CD14-positive monocyte (primary cell): ENCODE data around the gene FYTTD1. TPM values are rescaled to one million over a fixed set of nuclear protein-coding genes. Genes with fewer than 3 reads are reported as not detected.

ENCODE experiments used
- DNase-seq, 3 donors: peaks; one replicate each; pipeline ENCODE4 v3.0.0-alpha.2; 2011 to 2022
- H2AFZ ChIP-seq: 2 replicates; pipeline ENCODE4 v1.6.0; 2012; ENCODE audit warnings: mild to moderate bottlenecking, low read depth, low read length, inconsistent platforms; ENCODE audit not compliant: insufficient read depth, poor library complexity, severe bottlenecking
- H3K27ac ChIP-seq, 2 donors: 1 replicate in 1 of 2; 2 replicates in 1 of 2; pipeline ENCODE4 v1.5.1; 2012 to 2013; ENCODE audit warnings: low read length in 2 of 2, control low read depth in 1 of 2, inconsistent platforms in 1 of 2, low read depth in 1 of 2, mild to moderate bottlenecking in 1 of 2
- H3K27me3 ChIP-seq, 2 donors: one replicate each; pipeline versions ENCODE4 v1.6.0 to v1.6.1; 2011 to 2013; ENCODE audit warnings: low read length in 2 of 2; ENCODE audit not compliant: control insufficient read depth in 2 of 2, insufficient read depth in 2 of 2
- H3K36me3 ChIP-seq, 2 donors: replicated peaks in 1 of 2; 1 replicate in 1 of 2; 2 replicates in 1 of 2; pipeline versions ENCODE4 v1.5.1 to v1.6.1; 2012 to 2013; ENCODE audit warnings: low read length in 2 of 2, control low read depth in 1 of 2, inconsistent platforms in 1 of 2, mild to moderate bottlenecking in 1 of 2; ENCODE audit not compliant: insufficient read depth in 2 of 2, control insufficient read depth in 1 of 2
- H3K4me1 ChIP-seq, 2 donors: 1 replicate in 1 of 2; 2 replicates in 1 of 2; pipeline versions ENCODE4 v1.5.1 to v1.6.1; 2012 to 2013; ENCODE audit warnings: low read length in 2 of 2, control low read depth in 1 of 2, inconsistent platforms in 1 of 2, mild to moderate bottlenecking in 1 of 2, moderate library complexity in 1 of 2; ENCODE audit not compliant: insufficient read depth in 2 of 2, control insufficient read depth in 1 of 2
- H3K4me2 ChIP-seq: replicated peaks from 2 replicates; pipeline ENCODE3; 2012; ENCODE audit warnings: low read length, moderate library complexity, mild to moderate bottlenecking; ENCODE audit not compliant: poor library complexity, severe bottlenecking; ENCODE audit errors: extremely low read depth
- H3K4me3 ChIP-seq, 3 experiments: fragments of 200-600 bp in 1 of 3; sonication (generic) in 1 of 3; replicated peaks in 1 of 3; 1 replicate in 2 of 3; 2 replicates in 1 of 3; pipeline ENCODE4 v1.5.1; 2011 to 2013; ENCODE audit warnings: low read length in 3 of 3, mild to moderate bottlenecking in 3 of 3, control low read depth in 2 of 3, low read depth in 2 of 3, inconsistent platforms in 1 of 3, moderate library complexity in 1 of 3
- H3K79me2 ChIP-seq: 2 replicates; pipeline ENCODE4 v1.6.0; 2012; ENCODE audit warnings: mild to moderate bottlenecking, control low read depth, inconsistent platforms, low read length, moderate library complexity; ENCODE audit not compliant: insufficient read depth
- H3K9ac ChIP-seq: 2 replicates; pipeline ENCODE4 v1.6.0; 2017; ENCODE audit warnings: low read length, mild to moderate bottlenecking; ENCODE audit not compliant: insufficient read depth, poor library complexity, severe bottlenecking
- H3K9me3 ChIP-seq, 2 donors: replicated peaks in 1 of 2; 1 replicate in 1 of 2; 2 replicates in 1 of 2; pipeline versions ENCODE4 v1.5.1 to v1.6.1; 2012 to 2013; ENCODE audit warnings: low read length in 2 of 2, control low read depth in 1 of 2; ENCODE audit not compliant: control insufficient read depth in 1 of 2, insufficient read depth in 1 of 2
- H4K20me1 ChIP-seq: 2 replicates; pipeline ENCODE4 v1.6.0; 2012; ENCODE audit warnings: mild to moderate bottlenecking, low read length, control low read depth, moderate library complexity; ENCODE audit not compliant: insufficient read depth
- H3K27ac Mint-ChIP-seq, 7 donors: one replicate each; pipeline ENCODE4 v1.8.0; 2020; ENCODE audit warnings: mild to moderate bottlenecking in 7 of 7, mixed read lengths in 7 of 7, moderate library complexity in 6 of 7, inconsistent platforms in 2 of 7
- H3K27me3 Mint-ChIP-seq, 3 donors: one replicate each; pipeline ENCODE4 v1.8.0; 2021 to 2022; ENCODE audit warnings: low read depth in 3 of 3, mild to moderate bottlenecking in 3 of 3, mixed read lengths in 3 of 3, moderate library complexity in 3 of 3, inconsistent platforms in 1 of 3
- H3K36me3 Mint-ChIP-seq, 2 donors: one replicate each; pipeline ENCODE4 v1.8.0; 2020; ENCODE audit warnings: mixed read lengths in 2 of 2, inconsistent platforms in 1 of 2, mild to moderate bottlenecking in 1 of 2
- H3K4me1 Mint-ChIP-seq: one replicate; pipeline ENCODE4 v1.8.0; 2020; ENCODE audit warnings: mild to moderate bottlenecking, mixed read lengths
- H3K4me3 Mint-ChIP-seq, 2 donors: one replicate each; pipeline ENCODE4 v1.8.0; 2020; ENCODE audit warnings: mild to moderate bottlenecking in 2 of 2, mixed read lengths in 2 of 2, moderate library complexity in 1 of 2
- H3K9me3 Mint-ChIP-seq, 7 donors: one replicate each; pipeline ENCODE4 v1.8.0; 2020 to 2022; ENCODE audit warnings: mixed read lengths in 7 of 7, mild to moderate bottlenecking in 6 of 7, moderate library complexity in 6 of 7, inconsistent platforms in 2 of 7
- WGBS: methylation state at CpG from one replicate; pipeline ENCODE4 v1.1.5; 2013; ENCODE audit warnings: missing lambda C conversion rate; ENCODE audit not compliant: insufficient coverage; 5-methylcytosine and 5-hydroxymethylcytosine counted together
- intact Hi-C, 2 donors: fragments of 100-400 bp; cut with micrococcal nuclease; formaldehyde crosslinking; loops; one replicate each; pipeline versions ENCODE4 v1.15.0 to v1.15.1; 2023
- polyA plus RNA-seq, 3 donors: library from polyadenylated mRNA; depleted of rRNA in 1 of 3; unstranded in 2 of 3; stranded (reverse) in 1 of 3; fragments of 300-500 nt in 2 of 3; fragments of >200 nt in 1 of 3; fragmentation: Illumina TruSeq in 2 of 3; gene quantifications; 1 replicate in 2 of 3; 2 replicates in 1 of 3; pipeline ENCODE4 v1.2.3, GENCODE V29; 2012 to 2021
- TF ChIP-seq, protein P1 (sequence below): fragments of 200-600 bp; IDR thresholded peaks from one replicate; pipeline ENCODE4 v1.8.0; 2022; ENCODE audit warnings: antibody characterized with exemption, mild to moderate bottlenecking

Gene FYTTD1
- polyA plus RNA-seq, 3 donors: 11.5 to 73.2 (median 59.4) TPM

DNA sequence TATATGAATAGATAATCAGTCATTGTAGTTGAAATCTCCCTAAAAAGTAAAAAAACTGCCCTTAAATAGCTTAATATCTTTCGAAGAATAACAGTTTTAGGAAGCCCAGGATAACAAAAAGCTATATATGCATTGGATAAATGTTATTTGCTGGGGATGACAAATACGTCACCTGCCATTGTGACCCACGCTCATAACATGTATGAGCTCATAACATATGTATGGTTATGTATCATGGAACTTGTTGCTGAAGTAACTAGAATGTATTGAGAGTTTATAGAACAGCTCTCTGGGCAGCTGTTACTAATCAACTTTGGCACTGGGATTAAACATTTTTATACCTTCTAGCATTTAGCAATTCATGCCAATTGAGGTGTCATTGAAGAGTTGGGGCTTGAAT, 39.6 kb downstream of the FYTTD1 start:
- Histone ChIP-seq H3K79me2 (peaks cover 30% of the 10 kb centered on the region), H3K4me2 (no peak overlapping the region), H3K9ac (no peak overlapping the region), H3K36me3 (peaks cover 5 to 15% of the 10 kb centered on the region in 2 donors), H3K4me1 (peaks cover 8 to 25% of the 10 kb centered on the region in 2 donors), H3K4me3 (no peak overlapping the region), H3K27ac (no peak overlapping the region), H4K20me1 (peaks cover 4% of the 10 kb centered on the region), H3K9me3 (no peaks in the 10 kb centered on the region), H2AFZ (no peak overlapping the region), H3K27me3 (no peaks in the 10 kb centered on the region)
- 100% methylated on average over 2 of the region's 3 CpGs for WGBS
- H3K36me3 Mint-ChIP-seq: peaks cover 2 to 4% of the 10 kb centered on the region in 2 donors
- peaks cover 24% of the 10 kb centered on the region for H3K4me1 Mint-ChIP-seq
- H3K4me3 Mint-ChIP-seq: no peak overlapping the region
- TF ChIP-seq, protein P1, sequence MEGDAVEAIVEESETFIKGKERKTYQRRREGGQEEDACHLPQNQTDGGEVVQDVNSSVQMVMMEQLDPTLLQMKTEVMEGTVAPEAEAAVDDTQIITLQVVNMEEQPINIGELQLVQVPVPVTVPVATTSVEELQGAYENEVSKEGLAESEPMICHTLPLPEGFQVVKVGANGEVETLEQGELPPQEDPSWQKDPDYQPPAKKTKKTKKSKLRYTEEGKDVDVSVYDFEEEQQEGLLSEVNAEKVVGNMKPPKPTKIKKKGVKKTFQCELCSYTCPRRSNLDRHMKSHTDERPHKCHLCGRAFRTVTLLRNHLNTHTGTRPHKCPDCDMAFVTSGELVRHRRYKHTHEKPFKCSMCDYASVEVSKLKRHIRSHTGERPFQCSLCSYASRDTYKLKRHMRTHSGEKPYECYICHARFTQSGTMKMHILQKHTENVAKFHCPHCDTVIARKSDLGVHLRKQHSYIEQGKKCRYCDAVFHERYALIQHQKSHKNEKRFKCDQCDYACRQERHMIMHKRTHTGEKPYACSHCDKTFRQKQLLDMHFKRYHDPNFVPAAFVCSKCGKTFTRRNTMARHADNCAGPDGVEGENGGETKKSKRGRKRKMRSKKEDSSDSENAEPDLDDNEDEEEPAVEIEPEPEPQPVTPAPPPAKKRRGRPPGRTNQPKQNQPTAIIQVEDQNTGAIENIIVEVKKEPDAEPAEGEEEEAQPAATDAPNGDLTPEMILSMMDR: no peak
- intact Hi-C loops: no loop called here
- no peak overlapping the region for H3K27ac Mint-ChIP-seq
- no peaks in the 10 kb centered on the region for H3K27me3 Mint-ChIP-seq
- H3K9me3 Mint-ChIP-seq: no peaks in the 10 kb centered on the region
- DNase-seq: no peak

DNA sequence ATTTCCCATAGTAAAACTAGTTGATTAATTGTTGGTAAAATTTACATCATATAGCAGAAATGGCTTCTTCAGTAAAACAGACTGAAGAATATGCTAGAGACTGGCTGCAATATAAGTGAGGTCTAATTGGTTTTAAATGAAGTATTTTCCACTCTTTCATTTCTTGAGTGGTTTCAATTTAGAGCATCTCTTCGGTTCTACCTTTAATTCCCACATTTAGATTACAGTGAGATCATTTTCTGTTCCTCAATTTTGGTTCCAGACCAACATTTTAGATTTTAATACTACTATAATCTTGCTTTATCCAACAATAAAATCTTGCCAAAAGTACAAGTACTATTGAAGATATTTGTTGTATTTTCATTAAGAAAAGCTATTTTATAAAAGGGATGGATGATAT, 40.4 kb downstream of the FYTTD1 start:
- H3K36me3 ChIP-seq: peaks cover 2 to 8% of the 10 kb centered on the region in 2 donors
- TF ChIP-seq, protein P1: no peak
- no peak overlapping the region for H3K27ac ChIP-seq
- Mint-ChIP-seq H3K4me3 (peak overlapping the region; percentile 87 to 96), H3K4me1 (peaks cover 26% of the 10 kb centered on the region), H3K36me3 (no peaks in the 10 kb centered on the region), H3K27me3 (no peaks in the 10 kb centered on the region), H3K27ac (peak overlapping the region in 3 of 7 donors; percentile 25 to 98 (median 96)), H3K9me3 (no peaks in the 10 kb centered on the region)
- peaks cover 4% of the 10 kb centered on the region for H4K20me1 ChIP-seq
- H3K4me3 ChIP-seq: peak overlapping the region in 1 of 3 experiments; percentile 96
- no peaks in the 10 kb centered on the region for H3K27me3 ChIP-seq
- DNase-seq: no peak
- no peak overlapping the region for H3K9ac ChIP-seq
- peaks cover 8 to 25% of the 10 kb centered on the region in 2 donors for H3K4me1 ChIP-seq
- intact Hi-C loops: no loop called here
- H3K79me2 ChIP-seq: peaks cover 37% of the 10 kb centered on the region
- H3K4me2 ChIP-seq: peak overlapping the region; percentile 78
- peak overlapping the region; percentile 97 for H2AFZ ChIP-seq
- no CpG with 5 or more reads among the region's 1 CpG for WGBS
- H3K9me3 ChIP-seq: no peaks in the 10 kb centered on the region
